NCI-H510A treated with DMSO at 0.1 percent for 48 hours (cell line): ENCODE data around the gene PRC1.

Experiments
- DNase-seq: peaks from one replicate; lab custom pipeline; 2025; lab: John Stamatoyannopoulos, UW

Gene PRC1

GRCh38 chr15:90989040-90989768, 5.1 kb downstream of the PRC1 start:
- no peak for DNase-seq

GRCh38 chr15:90988296-90988695, 6.0 kb downstream of the PRC1 start:
- DNase-seq, result peak; percentile 12

- DNase-seq, result peak; percentile 12
Observed at GRCh38 chr15:90987561-90988141, 6.7 kb downstream of the PRC1 start.

- no peak for DNase-seq
Observed at GRCh38 chr15:90986790-90987507, 7.4 kb downstream of the PRC1 start.

GRCh38 chr15:90982135-90982534, 12.2 kb downstream of the PRC1 start:
- DNase-seq, result no peak

- DNase-seq, result no peak
Observed at GRCh38 chr15:90981681-90982080, 12.7 kb downstream of the PRC1 start.

- no peak for DNase-seq
Observed at GRCh38 chr15:90979582-90979981, 14.8 kb downstream of the PRC1 start.

GRCh38 chr15:90974216-90974615, 20.1 kb downstream of the PRC1 start:
- no peak for DNase-seq

GRCh38 chr15:90972133-90972532, 22.2 kb downstream of the PRC1 start:
- DNase-seq, result no peak

GRCh38 chr15:90970274-90970673, 24.1 kb downstream of the PRC1 start:
- DNase-seq, result no peak

- no peak for DNase-seq
Observed at GRCh38 chr15:90968434-90968833, 25.9 kb downstream of the PRC1 start.

- DNase-seq, result no peak
Observed at GRCh38 chr15:90967206-90967605, 27.1 kb downstream of the PRC1 start.

GRCh38 chr15:90966262-90966661, 28.1 kb downstream of the PRC1 start:
- DNase-seq, result no peak

GRCh38 chr15:90962021-90962420, 32.3 kb downstream of the PRC1 start:
- no peak for DNase-seq

- no peak for DNase-seq
Observed at GRCh38 chr15:90960298-90961091, 33.8 kb downstream of the PRC1 start.

- no peak for DNase-seq
Observed at GRCh38 chr15:90959894-90960293, 34.4 kb downstream of the PRC1 start.

- DNase-seq, result no peak
Observed at GRCh38 chr15:90959028-90959595, 35.2 kb downstream of the PRC1 start.

- DNase-seq, result no peak
Observed at GRCh38 chr15:90957791-90958190, 36.5 kb downstream of the PRC1 start.

GRCh38 chr15:90957031-90957790, 37.1 kb downstream of the PRC1 start:
- DNase-seq, result no peak

- peak; percentile 49 for DNase-seq
Observed at GRCh38 chr15:90956274-90957030, 37.9 kb downstream of the PRC1 start.
